ENCODE results near the gene CARMIL1.

CARMIL1 gene

DNA sequence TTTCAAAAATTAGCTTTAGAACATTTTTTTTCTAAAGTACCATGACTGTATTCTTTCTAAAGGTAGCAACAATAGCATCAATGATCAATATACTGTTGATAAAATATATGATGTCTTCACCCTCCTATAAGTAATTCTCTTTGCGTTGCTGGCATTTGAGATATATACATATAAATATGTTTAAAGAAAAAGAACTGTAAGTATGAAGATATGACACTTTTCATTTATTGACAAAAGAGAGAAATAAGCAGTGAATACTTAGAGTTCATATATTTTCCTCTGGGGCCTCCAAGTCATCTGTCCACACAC lies 323.5 kb downstream of the CARMIL1 start:
- Histone ChIP-seq H3K79me2 (no peaks in the 10 kb centered on the region), H3K27me3 (ENCODE audit: control insufficient read depth, insufficient read depth, low read length) (no peaks in the 10 kb centered on the region), H3K27ac (no peak overlapping the region), H3K36me3 (ENCODE audit: control insufficient read depth, insufficient read depth, low read length) (no peaks in the 10 kb centered on the region), H3K9me3 (ENCODE audit: control insufficient read depth, low read length) (no peaks in the 10 kb centered on the region), H3K4me2 (ENCODE audit: low read length) (no peak overlapping the region), H3K4me3 (ENCODE audit: low read depth, low read length) (no peak overlapping the region), H3K9ac (no peak overlapping the region), H3K4me1 (no peaks in the 10 kb centered on the region), H2AFZ (no peak overlapping the region)
- TF ChIP-seq, protein P1, sequence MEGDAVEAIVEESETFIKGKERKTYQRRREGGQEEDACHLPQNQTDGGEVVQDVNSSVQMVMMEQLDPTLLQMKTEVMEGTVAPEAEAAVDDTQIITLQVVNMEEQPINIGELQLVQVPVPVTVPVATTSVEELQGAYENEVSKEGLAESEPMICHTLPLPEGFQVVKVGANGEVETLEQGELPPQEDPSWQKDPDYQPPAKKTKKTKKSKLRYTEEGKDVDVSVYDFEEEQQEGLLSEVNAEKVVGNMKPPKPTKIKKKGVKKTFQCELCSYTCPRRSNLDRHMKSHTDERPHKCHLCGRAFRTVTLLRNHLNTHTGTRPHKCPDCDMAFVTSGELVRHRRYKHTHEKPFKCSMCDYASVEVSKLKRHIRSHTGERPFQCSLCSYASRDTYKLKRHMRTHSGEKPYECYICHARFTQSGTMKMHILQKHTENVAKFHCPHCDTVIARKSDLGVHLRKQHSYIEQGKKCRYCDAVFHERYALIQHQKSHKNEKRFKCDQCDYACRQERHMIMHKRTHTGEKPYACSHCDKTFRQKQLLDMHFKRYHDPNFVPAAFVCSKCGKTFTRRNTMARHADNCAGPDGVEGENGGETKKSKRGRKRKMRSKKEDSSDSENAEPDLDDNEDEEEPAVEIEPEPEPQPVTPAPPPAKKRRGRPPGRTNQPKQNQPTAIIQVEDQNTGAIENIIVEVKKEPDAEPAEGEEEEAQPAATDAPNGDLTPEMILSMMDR (IDR thresholded peaks at IDR 0.05) = no peak

DNA sequence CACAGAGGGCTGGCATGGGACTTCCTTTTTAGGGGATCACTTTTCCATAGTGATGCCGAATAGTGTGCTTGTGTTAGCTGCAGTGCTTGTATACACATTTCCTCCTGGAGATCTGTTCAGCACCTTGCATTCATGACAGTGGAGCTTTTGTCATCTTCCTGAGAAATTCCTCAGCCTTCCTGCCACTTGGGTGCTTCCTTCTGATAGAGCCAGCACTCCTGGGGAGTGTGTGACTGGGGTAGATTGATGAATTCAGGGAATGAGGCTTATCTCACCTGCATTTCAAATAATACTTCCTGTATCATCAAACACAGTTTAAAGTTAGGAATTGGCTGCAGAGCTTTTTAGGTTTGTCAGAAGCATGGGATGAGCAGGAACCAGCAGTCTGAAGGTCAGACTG lies 324.1 kb downstream of the CARMIL1 start:
- no peaks in the 10 kb centered on the region for H3K27me3 ChIP-seq (ENCODE audit: control insufficient read depth, insufficient read depth, low read length)
- no peak overlapping the region for H3K4me3 ChIP-seq (ENCODE audit: low read depth, low read length)
- no peak overlapping the region for H3K27ac ChIP-seq
- H3K79me2 ChIP-seq = no peaks in the 10 kb centered on the region
- H3K36me3 ChIP-seq (ENCODE audit: control insufficient read depth, insufficient read depth, low read length) = no peaks in the 10 kb centered on the region
- H3K9me3 ChIP-seq (ENCODE audit: control insufficient read depth, low read length) = no peaks in the 10 kb centered on the region
- no peak overlapping the region for H3K9ac ChIP-seq
- no peaks in the 10 kb centered on the region for H3K4me1 ChIP-seq
- no peak overlapping the region for H2AFZ ChIP-seq
- H3K4me2 ChIP-seq (ENCODE audit: low read length) = no peak overlapping the region
- TF ChIP-seq, protein P1 (IDR thresholded peaks at IDR 0.05) = no peak

DNA sequence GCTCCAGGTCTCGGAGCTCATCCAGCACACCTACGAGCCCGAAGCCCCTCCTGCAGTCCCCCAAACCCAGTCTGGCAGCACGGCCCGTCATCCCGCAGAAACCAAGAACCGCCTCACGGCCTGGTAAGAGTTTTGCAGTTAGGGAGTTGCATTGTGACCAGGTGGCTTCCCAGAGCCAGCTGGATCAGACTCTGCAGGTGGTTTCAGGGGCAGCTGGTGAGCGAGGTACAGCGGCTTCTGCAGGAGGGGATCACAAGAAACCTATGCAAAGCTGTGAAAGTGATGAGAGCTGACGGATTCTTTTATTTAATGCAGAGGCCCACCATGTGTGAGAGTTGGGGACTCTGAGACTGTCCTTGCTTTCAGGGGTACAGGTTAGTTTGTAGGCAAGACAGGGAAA lies 327.0 kb downstream of the CARMIL1 start:
- no peaks in the 10 kb centered on the region for H3K9me3 ChIP-seq (ENCODE audit: control insufficient read depth, low read length)
- no peaks in the 10 kb centered on the region for H3K4me1 ChIP-seq
- no peak overlapping the region for H3K4me2 ChIP-seq (ENCODE audit: low read length)
- no peaks in the 10 kb centered on the region for H3K27me3 ChIP-seq (ENCODE audit: control insufficient read depth, insufficient read depth, low read length)
- TF ChIP-seq, protein P1 (IDR thresholded peaks at IDR 0.05) = no peak
- no peak overlapping the region for H3K4me3 ChIP-seq (ENCODE audit: low read depth, low read length)
- no peak overlapping the region for H3K9ac ChIP-seq
- H3K79me2 ChIP-seq = no peaks in the 10 kb centered on the region
- no peak overlapping the region for H3K27ac ChIP-seq
- no peak overlapping the region for H2AFZ ChIP-seq
- no peaks in the 10 kb centered on the region for H3K36me3 ChIP-seq (ENCODE audit: control insufficient read depth, insufficient read depth, low read length)

DNA sequence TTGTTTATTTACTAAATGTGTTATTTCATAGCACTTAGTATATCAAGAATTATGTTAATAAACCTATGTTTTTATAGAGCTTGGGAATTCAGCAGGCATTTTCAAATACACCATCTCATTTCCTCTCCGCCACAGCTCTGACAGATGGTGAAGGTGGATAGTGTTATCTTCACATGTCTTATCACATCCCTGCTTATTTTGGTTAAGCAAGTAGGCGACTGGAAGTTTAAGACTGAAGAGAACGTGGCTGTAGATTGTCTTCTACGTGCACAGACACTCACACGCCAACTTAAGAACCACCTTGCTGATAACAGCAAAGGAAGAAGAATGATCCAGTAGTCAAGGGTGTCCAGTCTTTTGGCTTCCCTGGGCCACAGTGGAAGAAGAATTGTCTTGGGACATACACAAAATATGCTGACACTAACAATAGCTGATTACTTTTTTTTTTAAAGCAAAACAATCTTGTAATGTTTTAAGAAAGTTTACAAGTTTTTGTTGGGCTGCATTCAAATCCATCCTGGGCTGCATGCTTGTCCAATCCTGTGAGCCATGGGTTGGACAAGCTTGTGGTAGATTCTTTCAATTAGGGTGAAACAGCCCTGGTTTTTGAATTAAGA lies 329.5 kb downstream of the CARMIL1 start:
- Histone ChIP-seq H3K27me3 (ENCODE audit: control insufficient read depth, insufficient read depth, low read length) (no peaks in the 10 kb centered on the region), H3K4me2 (ENCODE audit: low read length) (no peak overlapping the region), H3K79me2 (no peaks in the 10 kb centered on the region), H3K27ac (no peak overlapping the region), H3K9me3 (ENCODE audit: control insufficient read depth, low read length) (no peaks in the 10 kb centered on the region), H3K4me1 (no peaks in the 10 kb centered on the region), H2AFZ (no peak overlapping the region), H3K36me3 (ENCODE audit: control insufficient read depth, insufficient read depth, low read length) (no peaks in the 10 kb centered on the region), H3K4me3 (ENCODE audit: low read depth, low read length) (no peak overlapping the region), H3K9ac (no peak overlapping the region)
- TF ChIP-seq, protein P1 (IDR thresholded peaks at IDR 0.05) = no peak

- H3K36me3 ChIP-seq (ENCODE audit: control insufficient read depth, insufficient read depth, low read length) = no peaks in the 10 kb centered on the region
- H2AFZ ChIP-seq = no peak overlapping the region
- H3K79me2 ChIP-seq = no peaks in the 10 kb centered on the region
- no peak overlapping the region for H3K9ac ChIP-seq
- H3K4me2 ChIP-seq (ENCODE audit: low read length) = no peak overlapping the region
- no peaks in the 10 kb centered on the region for H3K4me1 ChIP-seq
- no peak overlapping the region for H3K4me3 ChIP-seq (ENCODE audit: low read depth, low read length)
- no peaks in the 10 kb centered on the region for H3K27me3 ChIP-seq (ENCODE audit: control insufficient read depth, insufficient read depth, low read length)
- TF ChIP-seq, protein P1 (IDR thresholded peaks at IDR 0.05) = no peak
- no peak overlapping the region for H3K27ac ChIP-seq
- no peaks in the 10 kb centered on the region for H3K9me3 ChIP-seq (ENCODE audit: control insufficient read depth, low read length)
Measured at GRCh38 chr6:25612666-25613065, 333.5 kb downstream of the CARMIL1 start.
